HG03457 (cell line): Measurements from ENCODE around the gene TMEM231.

Experiments
- ATAC-seq: cut with Tn5 transposase; IDR thresholded peaks from one replicate; pipeline ENCODE4 v1.9.1; 2021; ENCODE audit warnings: moderate number of reproducible peaks; ENCODE audit not compliant: unreplicated experiment

Gene TMEM231

DNA sequence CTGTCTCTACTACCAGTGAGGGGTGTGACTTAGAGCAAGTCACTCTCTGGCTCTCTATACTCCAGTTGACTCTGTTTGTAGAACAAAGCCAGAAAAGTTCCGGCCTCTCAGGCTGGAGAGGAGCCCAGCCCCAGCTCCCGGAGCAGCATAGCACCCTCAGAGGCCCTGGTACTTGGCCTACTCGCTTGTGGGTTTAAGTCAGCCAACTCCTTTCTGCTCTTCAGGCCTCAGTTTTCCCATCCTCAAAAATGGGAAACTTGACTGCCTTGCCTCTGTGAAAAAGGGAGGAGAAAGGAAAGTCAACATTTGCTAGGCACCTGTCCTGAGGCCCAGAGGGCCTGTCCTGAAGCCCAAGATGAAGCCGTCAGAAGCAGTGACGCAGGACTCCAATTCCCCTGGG, 61.9 kb downstream of the TMEM231 start:
- ATAC-seq = no peak

- ATAC-seq = no peak
These were observed 64.2 kb downstream of the TMEM231 start for GRCh38 chr16:75491876-75492275.

DNA sequence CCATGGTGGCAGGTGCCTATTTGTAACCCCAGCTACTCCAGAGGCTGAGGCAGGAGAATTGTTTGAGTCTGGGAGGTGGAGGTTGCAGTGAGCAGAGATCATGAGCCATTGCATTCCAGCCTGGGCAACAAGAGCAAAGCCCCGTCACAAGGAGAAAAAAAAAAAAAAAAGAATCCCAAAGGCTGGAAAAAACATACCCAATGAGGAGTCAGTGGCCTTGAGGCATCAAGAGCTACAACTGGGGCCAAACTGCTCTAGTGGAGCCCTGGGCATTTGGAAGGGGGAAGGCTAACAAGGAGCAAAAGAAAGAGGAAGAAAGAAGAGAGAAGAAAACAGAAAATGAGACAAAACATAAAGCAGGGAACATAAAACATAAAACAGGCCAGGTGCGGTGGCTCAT, 67.7 kb downstream of the TMEM231 start:
- no peak for ATAC-seq
